ENCODE measurements around the gene FNDC5. TPM values are rescaled to one million over a fixed set of nuclear protein-coding genes. Genes with fewer than 3 reads are reported as not detected.

Gene FNDC5
- total RNA-seq, 1 experiment from 2014 or later: 4.5 TPM

- no peak overlapping the region for H2BK20ac ChIP-seq (ENCODE audit: low read depth, low read length, poor library complexity, severe bottlenecking)
- Mint-ChIP-seq H3K4me3 (no peak overlapping the region), H3K27ac (no peak overlapping the region), H3K27me3 (ENCODE audit: low read depth) (peaks cover 57% of the 10 kb centered on the region), H3K4me1 (peaks cover 4 to 35% of the 10 kb centered on the region in 2 experiments; a peak in 3 of 4 replicates), H3K36me3 (ENCODE audit: insufficient read depth in 1 of 3, low read depth in 3 of 3) (no peaks in the 10 kb centered on the region), H3K9me3 (no peaks in the 10 kb centered on the region; a peak in 1 of 5 replicates)
- no CpG with 5 or more reads among the region's 12 CpGs for WGBS (ENCODE audit: extremely low coverage, insufficient read length, low lambda C conversion rate)
- no peak for DNase-seq
- no peak overlapping the region for H3K4ac ChIP-seq (ENCODE audit: low read depth, low read length)
- H3K23me2 ChIP-seq (ENCODE audit: insufficient read length, low read depth, low read length, poor library complexity, severe bottlenecking): no peaks in the 10 kb centered on the region
- no peak overlapping the region for H3T11ph ChIP-seq (ENCODE audit: low read length)
- H4K20me1 ChIP-seq (ENCODE audit: control insufficient read depth, insufficient read depth, insufficient read length): no peaks in the 10 kb centered on the region
- no peak overlapping the region for H3K27ac ChIP-seq (ENCODE audit: insufficient read length, low read depth, low read length)
- H3K27me3 ChIP-seq (ENCODE audit: insufficient read depth, low read length): no peaks in the 10 kb centered on the region; the same call in 1 of the 2 replicates
- H3K4me2 ChIP-seq (ENCODE audit: insufficient read depth, insufficient read length, low read length): no peak overlapping the region
- no peaks in the 10 kb centered on the region for H3K79me1 ChIP-seq (ENCODE audit: insufficient read depth, low read depth, low read length, poor library complexity, severe bottlenecking)
- H3K56ac ChIP-seq (ENCODE audit: insufficient read length, low read depth, low read length): no peak overlapping the region
- no peak overlapping the region for H3K14ac ChIP-seq (ENCODE audit: insufficient read depth, low read length)
- H3K23ac ChIP-seq (ENCODE audit: insufficient read length, low read depth, low read length): no peak overlapping the region
- no peaks in the 10 kb centered on the region for H3K9me3 ChIP-seq (ENCODE audit: control insufficient read depth, low read depth, low read length)
- no peak overlapping the region for H2AK5ac ChIP-seq (ENCODE audit: insufficient read length, low read length)
- H3K18ac ChIP-seq (ENCODE audit: insufficient read length, low read depth, low read length): no peak overlapping the region
- H4K91ac ChIP-seq (ENCODE audit: insufficient read length, low read depth, low read length): no peak overlapping the region
- H4K5ac ChIP-seq (ENCODE audit: insufficient read length, low read depth, low read length): no peak overlapping the region
- H4K8ac ChIP-seq (replicated peaks; ENCODE audit: insufficient read length, low read depth, low read length): no peak overlapping the region
- no peak overlapping the region for H2AFZ ChIP-seq (ENCODE audit: low read length)
- H2BK15ac ChIP-seq (ENCODE audit: low read depth, low read length): no peak overlapping the region
- no peaks in the 10 kb centered on the region for H3K4me1 ChIP-seq (ENCODE audit: insufficient read depth, low read length)
- H2BK5ac ChIP-seq (ENCODE audit: insufficient read length, low read length): no peak overlapping the region
- H3K9ac ChIP-seq (ENCODE audit: extremely low read depth, insufficient read length, low read length): no peak overlapping the region
- H3K79me2 ChIP-seq (ENCODE audit: insufficient read depth, low read length): no peaks in the 10 kb centered on the region
- no peak for TF ChIP-seq CTCF (conservative IDR thresholded peaks at IDR 0.05)
- H2BK120ac ChIP-seq (ENCODE audit: low read depth, low read length, poor library complexity, severe bottlenecking): no peak overlapping the region
- H2BK12ac ChIP-seq (ENCODE audit: insufficient read length, low read depth, low read length): no peak overlapping the region
Measured at GRCh38 chr1:32884726-32885125, 14.0 kb upstream of the FNDC5 start.
